HepG2 (cell line): ENCODE results near the gene TAS2R30. TPM values are rescaled to one million over a fixed set of nuclear protein-coding genes. Genes with fewer than 3 reads are reported as not detected.

Experiments used
- ATAC-seq: fragments of 200-7000 bp; cut with Tn5 transposase; 3 replicates; pipeline ENCODE4 v1.9.1; 2020; ENCODE audit warnings: mild to moderate bottlenecking, moderate library complexity
- BruUV-seq: library from RNA; stranded (reverse); fragments of 400-500 nt; replicated peaks from 2 replicates; lab custom pipeline; 2021; lab: Mats Ljungman, UMichigan
- CTCF ChIA-PET: fragments of 300-600 bp; formaldehyde crosslinking; extraction: SDS; loops from one replicate; lab custom pipeline; 2021; ENCODE audit warnings: low total read pairs, inconsistent platforms, low intra/inter-chr PET ratio; lab: Yijun Ruan, JAX
- POLR2A ChIA-PET: fragments of 350-600 bp; sonication (Branson Sonifier 250); formaldehyde crosslinking; loops from one replicate; lab custom pipeline; 2020; ENCODE audit warnings: antibody characterized with exemption, inconsistent platforms; lab: Yijun Ruan, JAX
- DNase-seq: peaks from one replicate; pipeline ENCODE4 v3.0.0-alpha.2; 2015; ENCODE audit warnings: low spot score
- FAIRE-seq: peaks from 3 replicates; lab custom pipeline; 2011; peaks lifted over from hg19 to GRCh38; lab: Jason Lieb, UNC
- H2AFZ ChIP-seq: one replicate; pipeline ENCODE4 v1.6.1; 2011; ENCODE audit warnings: low read length, inconsistent platforms
- H3K27ac ChIP-seq: fragments of 300-600 bp; 3 replicates; pipeline ENCODE4 v1.8.0; 2011; ENCODE audit warnings: mixed run types, mild to moderate bottlenecking, mixed read lengths, low read length, inconsistent platforms; ENCODE audit not compliant: insufficient read depth; ENCODE audit errors: extremely low read length
- H3K27me3 ChIP-seq, 2 experiments: fragments of 200-600 bp in 1 of 2; 2 replicates in 1 of 2; 3 replicates in 1 of 2; pipeline versions ENCODE4 v1.6.0 to v1.8.0; 2011; ENCODE audit warnings: low read length in 2 of 2, mild to moderate bottlenecking in 2 of 2, moderate library complexity in 2 of 2, inconsistent platforms in 1 of 2; ENCODE audit not compliant: insufficient read depth in 2 of 2, control insufficient read depth in 1 of 2
- H3K36me3 ChIP-seq, 2 experiments: fragments of 200-600 bp in 1 of 2; replicated peaks in 1 of 2; 2 replicates in 1 of 2; 3 replicates in 1 of 2; pipeline versions ENCODE4 v1.5.1 to v1.8.0; 2011; ENCODE audit warnings: low read length in 2 of 2, inconsistent platforms in 1 of 2; ENCODE audit not compliant: insufficient read depth in 2 of 2, control insufficient read depth in 1 of 2
- H3K4me1 ChIP-seq: 2 replicates; pipeline ENCODE4 v1.5.1; 2012; ENCODE audit warnings: low read length, inconsistent platforms; ENCODE audit not compliant: insufficient read depth
- H3K4me2 ChIP-seq: 2 replicates; pipeline ENCODE4 v1.6.0; 2011; ENCODE audit warnings: low read depth, low read length, inconsistent platforms
- H3K4me3 ChIP-seq, 3 experiments: fragments of 200-600 bp in 1 of 3; sonication (generic), shearing (Covaris generic) in 1 of 3; replicated peaks in 1 of 3; 2 replicates each; pipeline ENCODE4 v1.5.1; 2011 to 2016; ENCODE audit warnings: low read length in 3 of 3, inconsistent platforms in 2 of 3, low read depth in 2 of 3, mild to moderate bottlenecking in 2 of 3, control low read depth in 1 of 3, mixed read lengths in 1 of 3; ENCODE audit not compliant: insufficient read depth in 1 of 3
- H3K79me2 ChIP-seq: one replicate; pipeline ENCODE4 v1.6.1; 2011; ENCODE audit warnings: low read length, inconsistent platforms; ENCODE audit not compliant: insufficient read depth
- H3K9ac ChIP-seq: 2 replicates; pipeline ENCODE4 v1.6.0; 2011; ENCODE audit warnings: mild to moderate bottlenecking, low read depth, low read length, inconsistent platforms; ENCODE audit not compliant: insufficient read depth
- H3K9me3 ChIP-seq: 2 replicates; pipeline ENCODE4 v1.5.1; 2012; ENCODE audit warnings: mild to moderate bottlenecking, low read length
- H4K20me1 ChIP-seq: 2 replicates; pipeline ENCODE4 v1.6.0; 2011; ENCODE audit warnings: inconsistent platforms, mild to moderate bottlenecking, low read length, moderate library complexity; ENCODE audit not compliant: insufficient read depth
- ATF7-NPFF ChIP-seq: sonication (generic); formaldehyde crosslinking; IDR thresholded peaks from 2 replicates; pipeline ENCODE4 v1.8.1; 2023; ENCODE audit warnings: mild to moderate bottlenecking, low read depth, missing genetic modification reagents, moderate library complexity
- NPAS2 ChIP-seq: sonication (generic); formaldehyde crosslinking; IDR thresholded peaks from 2 replicates; pipeline ENCODE4 v1.8.0; 2022; ENCODE audit warnings: mild to moderate bottlenecking, missing genetic modification reagents, borderline replicate concordance
- RFX5 ChIP-seq: IDR thresholded peaks from 2 replicates; pipeline ENCODE4 v1.6.1; 2011; ENCODE audit warnings: low read depth, low read length, improper control_type of control experiment
- SAFB2 ChIP-seq: sonication (generic); formaldehyde crosslinking; IDR thresholded peaks from 2 replicates; pipeline ENCODE4 v1.5.1; 2020; ENCODE audit warnings: missing genetic modification reagents, low read depth, mild to moderate bottlenecking, borderline replicate concordance
- SPEN ChIP-seq: sonication (generic); formaldehyde crosslinking; IDR thresholded peaks from 2 replicates; pipeline ENCODE4 v1.5.1; 2020; ENCODE audit warnings: low read depth, mild to moderate bottlenecking, missing genetic modification reagents
- ZNF446 ChIP-seq: sonication (generic); formaldehyde crosslinking; IDR thresholded peaks from 2 replicates; pipeline ENCODE4 v1.5.0; 2020; ENCODE audit warnings: mild to moderate bottlenecking, missing genetic modification reagents
- ZSCAN25 ChIP-seq: sonication (generic); formaldehyde crosslinking; IDR thresholded peaks from 2 replicates; pipeline ENCODE4 v1.8.0; 2022; ENCODE audit warnings: mild to moderate bottlenecking, missing genetic modification reagents
- WGBS: methylation state at CpG from one replicate; pipeline ENCODE4 v1.1.6; 2017; ENCODE audit warnings: low lambda C conversion rate; 5-methylcytosine and 5-hydroxymethylcytosine counted together
- in situ Hi-C: cut with HindIII; loops from 2 replicates; pipeline ENCODE4 v1.10.0; 2017; ENCODE audit warnings: low pct_unique_long_range_greater_than_20kb; ENCODE audit not compliant: extremely low pct_ligation_motif_present
- intact Hi-C: fragments of 100-400 bp; cut with micrococcal nuclease; formaldehyde crosslinking; loops from one replicate; pipeline ENCODE4 v1.10.0; 2022; ENCODE audit not compliant: unreplicated experiment
- polyA plus RNA-seq, 8 experiments: library from polyadenylated mRNA; depleted of rRNA in 3 of 8; stranded (reverse) in 7 of 8; unstranded in 1 of 8; fragments of >200 nt; fragmentation: Illumina TruSeq in 4 of 8; extraction: Trizol in 4 of 8; gene quantifications; 2 replicates each; pipeline versions ENCODE4 v1.2.1 to v1.2.3, GENCODE V29; 2011 to 2016; ENCODE audit warnings: low read depth in 4 of 8, missing spikeins in 1 of 8, mixed read lengths in 1 of 8; ENCODE audit not compliant: insufficient read depth in 1 of 8
- total RNA-seq, 5 experiments: library from RNA; depleted of rRNA; stranded (reverse); fragments of >200 nt; fragmentation: Illumina TruSeq; extraction: Trizol; gene quantifications; 2 replicates each; pipeline ENCODE4 v1.2.3, GENCODE V29; 2016; ENCODE audit warnings: low read depth in 1 of 5
- TF ChIP-seq, protein P1 (sequence below): sonication (generic); formaldehyde crosslinking; IDR thresholded peaks from 2 replicates; pipeline ENCODE4 v1.4.0; 2020; ENCODE audit warnings: mild to moderate bottlenecking, missing genetic modification reagents, borderline replicate concordance
- TF ChIP-seq, protein P2 (sequence below): sonication (generic); formaldehyde crosslinking; IDR thresholded peaks from 2 replicates; pipeline ENCODE4 v1.5.0; 2020; ENCODE audit warnings: mild to moderate bottlenecking, missing genetic modification reagents

TAS2R30 gene
- total and polyA plus RNA-seq, 2 of the 13 experiments (the other 11 are each of a cell fraction or from before 2014, with no cell fraction given) = 0.42 to 5.2 TPM

DNA sequence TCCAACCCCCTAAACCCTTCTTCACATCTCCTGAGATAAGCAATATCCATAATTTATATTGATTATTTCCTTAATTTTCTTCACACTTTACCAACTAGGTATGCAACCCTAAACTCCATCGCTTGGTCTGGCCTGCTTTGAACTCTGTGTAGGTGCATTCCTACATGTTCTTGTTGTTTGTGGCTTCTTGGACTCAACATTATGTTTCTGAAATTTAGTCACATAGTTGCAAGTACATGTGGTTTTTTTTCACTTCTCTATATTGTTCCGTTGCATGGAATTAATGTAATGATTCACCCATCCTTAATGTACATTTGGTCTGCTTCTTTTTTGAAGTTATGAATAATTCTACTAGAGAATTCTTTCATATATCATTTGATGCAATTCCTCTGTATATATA is 1.6 kb upstream of the TAS2R30 start:
- FAIRE-seq (no peak), ATAC-seq (no peak)
- CTCF ChIA-PET = no interaction called here
- Histone ChIP-seq H3K79me2 (peaks cover 55% of the 10 kb centered on the region), H3K4me3 (no peak overlapping the region), H2AFZ (no peak overlapping the region), H3K4me1 (0 out of 2 replicates have a peak, but pooled peaks cover 9% of the 10 kb centered on the region), H3K9me3 (no peaks in the 10 kb centered on the region), H4K20me1 (0 out of 2 replicates have a peak, but pooled peaks cover 5% of the 10 kb centered on the region), H3K9ac (no peak overlapping the region)
- WGBS = 48% methylated on average over 2 of the region's 2 CpGs
- intact Hi-C loops = no loop called here
- BruUV-seq = no TSS peak
- TF ChIP-seq ZNF446 (CRISPR knock-in tag) = no peak
- no peak for TF ChIP-seq RFX5
- TF ChIP-seq, protein P1, sequence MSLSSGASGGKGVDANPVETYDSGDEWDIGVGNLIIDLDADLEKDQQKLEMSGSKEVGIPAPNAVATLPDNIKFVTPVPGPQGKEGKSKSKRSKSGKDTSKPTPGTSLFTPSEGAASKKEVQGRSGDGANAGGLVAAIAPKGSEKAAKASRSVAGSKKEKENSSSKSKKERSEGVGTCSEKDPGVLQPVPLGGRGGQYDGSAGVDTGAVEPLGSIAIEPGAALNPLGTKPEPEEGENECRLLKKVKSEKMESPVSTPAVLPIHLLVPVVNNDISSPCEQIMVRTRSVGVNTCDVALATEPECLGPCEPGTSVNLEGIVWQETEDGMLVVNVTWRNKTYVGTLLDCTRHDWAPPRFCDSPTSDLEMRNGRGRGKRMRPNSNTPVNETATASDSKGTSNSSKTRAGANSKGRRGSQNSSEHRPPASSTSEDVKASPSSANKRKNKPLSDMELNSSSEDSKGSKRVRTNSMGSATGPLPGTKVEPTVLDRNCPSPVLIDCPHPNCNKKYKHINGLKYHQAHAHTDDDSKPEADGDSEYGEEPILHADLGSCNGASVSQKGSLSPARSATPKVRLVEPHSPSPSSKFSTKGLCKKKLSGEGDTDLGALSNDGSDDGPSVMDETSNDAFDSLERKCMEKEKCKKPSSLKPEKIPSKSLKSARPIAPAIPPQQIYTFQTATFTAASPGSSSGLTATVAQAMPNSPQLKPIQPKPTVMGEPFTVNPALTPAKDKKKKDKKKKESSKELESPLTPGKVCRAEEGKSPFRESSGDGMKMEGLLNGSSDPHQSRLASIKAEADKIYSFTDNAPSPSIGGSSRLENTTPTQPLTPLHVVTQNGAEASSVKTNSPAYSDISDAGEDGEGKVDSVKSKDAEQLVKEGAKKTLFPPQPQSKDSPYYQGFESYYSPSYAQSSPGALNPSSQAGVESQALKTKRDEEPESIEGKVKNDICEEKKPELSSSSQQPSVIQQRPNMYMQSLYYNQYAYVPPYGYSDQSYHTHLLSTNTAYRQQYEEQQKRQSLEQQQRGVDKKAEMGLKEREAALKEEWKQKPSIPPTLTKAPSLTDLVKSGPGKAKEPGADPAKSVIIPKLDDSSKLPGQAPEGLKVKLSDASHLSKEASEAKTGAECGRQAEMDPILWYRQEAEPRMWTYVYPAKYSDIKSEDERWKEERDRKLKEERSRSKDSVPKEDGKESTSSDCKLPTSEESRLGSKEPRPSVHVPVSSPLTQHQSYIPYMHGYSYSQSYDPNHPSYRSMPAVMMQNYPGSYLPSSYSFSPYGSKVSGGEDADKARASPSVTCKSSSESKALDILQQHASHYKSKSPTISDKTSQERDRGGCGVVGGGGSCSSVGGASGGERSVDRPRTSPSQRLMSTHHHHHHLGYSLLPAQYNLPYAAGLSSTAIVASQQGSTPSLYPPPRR (CRISPR knock-in tag) = no peak
- TF ChIP-seq, protein P2, sequence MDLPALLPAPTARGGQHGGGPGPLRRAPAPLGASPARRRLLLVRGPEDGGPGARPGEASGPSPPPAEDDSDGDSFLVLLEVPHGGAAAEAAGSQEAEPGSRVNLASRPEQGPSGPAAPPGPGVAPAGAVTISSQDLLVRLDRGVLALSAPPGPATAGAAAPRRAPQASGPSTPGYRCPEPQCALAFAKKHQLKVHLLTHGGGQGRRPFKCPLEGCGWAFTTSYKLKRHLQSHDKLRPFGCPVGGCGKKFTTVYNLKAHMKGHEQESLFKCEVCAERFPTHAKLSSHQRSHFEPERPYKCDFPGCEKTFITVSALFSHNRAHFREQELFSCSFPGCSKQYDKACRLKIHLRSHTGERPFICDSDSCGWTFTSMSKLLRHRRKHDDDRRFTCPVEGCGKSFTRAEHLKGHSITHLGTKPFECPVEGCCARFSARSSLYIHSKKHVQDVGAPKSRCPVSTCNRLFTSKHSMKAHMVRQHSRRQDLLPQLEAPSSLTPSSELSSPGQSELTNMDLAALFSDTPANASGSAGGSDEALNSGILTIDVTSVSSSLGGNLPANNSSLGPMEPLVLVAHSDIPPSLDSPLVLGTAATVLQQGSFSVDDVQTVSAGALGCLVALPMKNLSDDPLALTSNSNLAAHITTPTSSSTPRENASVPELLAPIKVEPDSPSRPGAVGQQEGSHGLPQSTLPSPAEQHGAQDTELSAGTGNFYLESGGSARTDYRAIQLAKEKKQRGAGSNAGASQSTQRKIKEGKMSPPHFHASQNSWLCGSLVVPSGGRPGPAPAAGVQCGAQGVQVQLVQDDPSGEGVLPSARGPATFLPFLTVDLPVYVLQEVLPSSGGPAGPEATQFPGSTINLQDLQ = no peak
- no peak for TF ChIP-seq ATF7-NPFF (CRISPR knock-in tag)
- no peak for TF ChIP-seq SPEN (CRISPR knock-in tag)
- TF ChIP-seq SAFB2 = no peak
- no peak for TF ChIP-seq NPAS2 (CRISPR knock-in tag)
- TF ChIP-seq ZSCAN25 = no peak
- TF ChIP-seq, all 625 proteins: peak for 0
- no peaks in the 10 kb centered on the region for H3K36me3 ChIP-seq
- in situ Hi-C loops = no loop called here
- POLR2A ChIA-PET = no interaction called here
- H3K27ac ChIP-seq = no peak overlapping the region
- no peak overlapping the region for H3K4me2 ChIP-seq
- no peaks in the 10 kb centered on the region; a peak in 1 of 5 replicates for H3K27me3 ChIP-seq
- DNase-seq = no peak
